GM23338 (cell line): ENCODE data around the gene RARRES2. TPM values are rescaled to one million over a fixed set of nuclear protein-coding genes. Genes with fewer than 3 reads are reported as not detected.

Experiments
- ATAC-seq: fragments of 200-7000 bp; cut with Tn5 transposase; 3 replicates; pipeline ENCODE4 v1.9.1; 2020
- DNase-seq: peaks from one replicate; pipeline ENCODE4 v3.0.0-alpha.2; 2015; ENCODE audit warnings: low spot score
- H2AFZ ChIP-seq: fragments of 200-600 bp; sonication (generic); 2 replicates; pipeline ENCODE4 v1.8.0; 2016; ENCODE audit warnings: antibody characterized with exemption, mild to moderate bottlenecking, moderate library complexity
- H3F3A ChIP-seq: fragments of 200-600 bp; sonication (generic); replicated peaks from 2 replicates; pipeline ENCODE4 v1.8.0; 2017; ENCODE audit warnings: antibody characterized with exemption, mixed run types, low read depth
- H3K27ac ChIP-seq: fragments of 200-600 bp; sonication (generic); 2 replicates; pipeline ENCODE4 v1.6.1; 2016; ENCODE audit warnings: low read depth
- H3K27me3 ChIP-seq: fragments of 200-600 bp; sonication (generic); 2 replicates; pipeline ENCODE4 v1.8.0; 2016; ENCODE audit warnings: mild to moderate bottlenecking, mixed run types, moderate library complexity; ENCODE audit not compliant: insufficient read depth
- H3K36me3 ChIP-seq: fragments of 200-600 bp; sonication (generic); 2 replicates; pipeline ENCODE4 v1.8.0; 2016; ENCODE audit warnings: mild to moderate bottlenecking; ENCODE audit not compliant: insufficient read depth
- H3K4me1 ChIP-seq: fragments of 200-600 bp; sonication (generic); 2 replicates; pipeline ENCODE4 v1.8.0; 2016; ENCODE audit warnings: mild to moderate bottlenecking, moderate library complexity; ENCODE audit not compliant: insufficient read depth
- H3K4me2 ChIP-seq: fragments of 200-600 bp; sonication (generic); 2 replicates; pipeline ENCODE4 v1.7.1; 2017; ENCODE audit warnings: mixed run types
- H3K4me3 ChIP-seq: fragments of 200-600 bp; sonication (generic); 2 replicates; pipeline ENCODE4 v1.6.1; 2016; ENCODE audit warnings: mixed run types
- H3K79me2 ChIP-seq: fragments of 200-600 bp; sonication (generic); replicated peaks from 2 replicates; pipeline ENCODE4 v1.8.0; 2017; ENCODE audit warnings: mild to moderate bottlenecking; ENCODE audit not compliant: insufficient read depth
- H3K9me2 ChIP-seq: fragments of 200-600 bp; sonication (generic); 2 replicates; pipeline ENCODE4 v1.8.0; 2017; ENCODE audit not compliant: insufficient read depth
- H4K20me1 ChIP-seq: fragments of 200-600 bp; sonication (generic); replicated peaks from 2 replicates; pipeline ENCODE4 v1.8.0; 2017; ENCODE audit warnings: mild to moderate bottlenecking; ENCODE audit not compliant: insufficient read depth
- H3K27ac Mint-ChIP-seq: 2 replicates; pipeline ENCODE4 v1.8.0; 2020; ENCODE audit warnings: inconsistent platforms, mild to moderate bottlenecking, moderate library complexity, mixed read lengths
- H3K27me3 Mint-ChIP-seq: 3 replicates; pipeline ENCODE4 v1.8.0; 2022; ENCODE audit warnings: low read depth, mild to moderate bottlenecking, moderate library complexity, mixed read lengths, inconsistent platforms; ENCODE audit not compliant: insufficient read depth, poor library complexity
- H3K36me3 Mint-ChIP-seq: 3 replicates; pipeline ENCODE4 v1.8.0; 2021; ENCODE audit warnings: low read depth, mild to moderate bottlenecking, inconsistent platforms, moderate library complexity, mixed read lengths
- H3K4me1 Mint-ChIP-seq: 3 replicates; pipeline ENCODE4 v1.8.0; 2020; ENCODE audit warnings: mild to moderate bottlenecking, inconsistent platforms, mixed read lengths
- H3K4me3 Mint-ChIP-seq: 3 replicates; pipeline ENCODE4 v1.8.0; 2021; ENCODE audit warnings: moderate library complexity, mild to moderate bottlenecking, inconsistent platforms, mixed read lengths
- H3K9me3 Mint-ChIP-seq: 3 replicates; pipeline ENCODE4 v1.8.0; 2020; ENCODE audit warnings: moderate library complexity, mild to moderate bottlenecking, inconsistent platforms, mixed read lengths
- CREB1 ChIP-seq: fragments of 250-450 bp; sonication (Bioruptor Pico); IDR thresholded peaks from 2 replicates; pipeline ENCODE4 v1.5.0; 2020; ENCODE audit warnings: low read depth, mild to moderate bottlenecking, moderate library complexity
- EZH2 ChIP-seq: fragments of 200-600 bp; sonication (generic); IDR thresholded peaks from one replicate; pipeline ENCODE4 v1.8.0; 2017; ENCODE audit warnings: antibody characterized with exemption, mild to moderate bottlenecking, low read depth; ENCODE audit not compliant: unreplicated experiment
- EZH2phosphoT487 ChIP-seq: fragments of 200-600 bp; sonication (generic); IDR thresholded peaks from one replicate; pipeline ENCODE4 v1.8.1; 2018; ENCODE audit warnings: antibody characterized with exemption; ENCODE audit not compliant: unreplicated experiment
- JUNB ChIP-seq: IDR thresholded peaks from one replicate; pipeline ENCODE4 v1.6.1; 2016; ENCODE audit warnings: antibody characterized with exemption; ENCODE audit not compliant: unreplicated experiment
- NANOG ChIP-seq: IDR thresholded peaks from 2 replicates; pipeline ENCODE4 v1.6.1; 2016; ENCODE audit warnings: antibody characterized with exemption, borderline replicate concordance
- POLR2AphosphoS5 ChIP-seq: IDR thresholded peaks from 2 replicates; pipeline ENCODE4 v1.6.1; 2016; ENCODE audit warnings: antibody characterized with exemption, low read depth
- STAT1 ChIP-seq: IDR thresholded peaks from one replicate; pipeline ENCODE4 v1.6.1; 2016; ENCODE audit warnings: antibody characterized with exemption; ENCODE audit not compliant: unreplicated experiment
- ZNF114 ChIP-seq: fragments of 250-450 bp; sonication (Bioruptor Pico); IDR thresholded peaks from 2 replicates; pipeline ENCODE4 v1.5.0; 2020; ENCODE audit warnings: mild to moderate bottlenecking, moderate library complexity
- ZNF331 ChIP-seq: fragments of 250-450 bp; sonication (Bioruptor Pico); IDR thresholded peaks from 2 replicates; pipeline ENCODE4 v1.5.0; 2020; ENCODE audit warnings: low read depth, mild to moderate bottlenecking, moderate library complexity
- polyA plus RNA-seq: library from polyadenylated mRNA; unstranded; fragments of >200 nt; fragmentation: Nextera tagmentation; extraction: Ambion mirVana; gene quantifications from 2 replicates; pipeline ENCODE4 v1.2.1, GENCODE V29; 2016
- total RNA-seq: library from RNA; depleted of rRNA; stranded (reverse); fragments of >200 nt; shearing (Covaris generic); gene quantifications from 2 replicates; pipeline ENCODE4 v1.2.3, GENCODE V29; 2014
- TF ChIP-seq, protein P1 (sequence below), 2 experiments: fragments of 200-600 bp in 1 of 2; sonication (generic) in 1 of 2; conservative IDR thresholded peaks; 2 replicates each; pipeline versions ENCODE4 v1.5.1 to v1.6.1; 2016 to 2017; ENCODE audit warnings: antibody characterized with exemption in 2 of 2, low read depth in 2 of 2, mild to moderate bottlenecking in 2 of 2, moderate library complexity in 1 of 2
- TF ChIP-seq, protein P2 (sequence below): IDR thresholded peaks from one replicate; pipeline ENCODE4 v1.6.1; 2018; ENCODE audit warnings: antibody characterized with exemption; ENCODE audit not compliant: unreplicated experiment
- TF ChIP-seq, protein P3 (sequence below): fragments of 250-450 bp; sonication (Bioruptor Pico); IDR thresholded peaks from 2 replicates; pipeline ENCODE4 v1.5.0; 2020; ENCODE audit warnings: mild to moderate bottlenecking, moderate library complexity
- TF ChIP-seq, protein P4 (sequence below): IDR thresholded peaks from 2 replicates; pipeline ENCODE4 v1.6.1; 2016; ENCODE audit warnings: antibody characterized with exemption

The RARRES2 gene
- total and polyA plus RNA-seq, 2 experiments from 2014 or later = 169 to 314 TPM

DNA sequence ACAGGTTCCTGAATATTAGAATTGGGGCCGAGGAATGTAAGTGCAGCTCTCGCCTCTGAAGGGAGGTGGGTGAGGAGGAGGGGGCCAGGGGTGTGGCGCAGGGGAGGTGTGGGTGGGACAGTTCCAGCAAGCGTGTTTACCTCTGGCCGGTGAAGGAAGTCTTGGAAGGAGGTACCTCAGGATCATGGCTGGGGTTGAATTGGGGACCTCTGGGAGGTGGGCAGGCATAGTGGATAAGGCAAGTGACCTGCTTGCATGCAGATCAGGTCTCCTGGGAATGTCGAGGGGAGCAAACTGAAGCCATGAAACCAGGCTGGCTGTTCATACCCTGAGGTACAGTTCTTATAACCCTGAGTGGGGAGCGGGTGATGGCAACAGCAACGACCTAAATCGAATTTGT, 39.7 kb upstream of the RARRES2 start:
- H3K4me1 ChIP-seq = peaks cover 76% of the 10 kb centered on the region
- peak overlapping the region; percentile 88 for H3K4me3 Mint-ChIP-seq
- H2AFZ ChIP-seq = no peak overlapping the region
- H3K27ac ChIP-seq = no peak overlapping the region
- no peak overlapping the region for H3K27ac Mint-ChIP-seq
- H3F3A ChIP-seq = peaks cover 48% of the 10 kb centered on the region
- H3K9me2 ChIP-seq = no peaks in the 10 kb centered on the region
- H3K79me2 ChIP-seq = peaks cover 58% of the 10 kb centered on the region
- H3K4me2 ChIP-seq = peak overlapping the region; percentile 98
- peak overlapping the region; percentile 98 for H3K4me3 ChIP-seq
- H3K36me3 Mint-ChIP-seq = peaks cover 13% of the 10 kb centered on the region; the same call in 2 of the 3 replicates
- H3K27me3 ChIP-seq = no peaks in the 10 kb centered on the region
- TF ChIP-seq EZH2phosphoT487 (no peak), ZNF331 (CRISPR knock-in tag) (no peak), JUNB (no peak), NANOG (no peak), CREB1 (no peak), EZH2 (no peak), POLR2AphosphoS5 (no peak), ZNF114 (no peak), STAT1 (no peak)
- TF ChIP-seq, protein P1, sequence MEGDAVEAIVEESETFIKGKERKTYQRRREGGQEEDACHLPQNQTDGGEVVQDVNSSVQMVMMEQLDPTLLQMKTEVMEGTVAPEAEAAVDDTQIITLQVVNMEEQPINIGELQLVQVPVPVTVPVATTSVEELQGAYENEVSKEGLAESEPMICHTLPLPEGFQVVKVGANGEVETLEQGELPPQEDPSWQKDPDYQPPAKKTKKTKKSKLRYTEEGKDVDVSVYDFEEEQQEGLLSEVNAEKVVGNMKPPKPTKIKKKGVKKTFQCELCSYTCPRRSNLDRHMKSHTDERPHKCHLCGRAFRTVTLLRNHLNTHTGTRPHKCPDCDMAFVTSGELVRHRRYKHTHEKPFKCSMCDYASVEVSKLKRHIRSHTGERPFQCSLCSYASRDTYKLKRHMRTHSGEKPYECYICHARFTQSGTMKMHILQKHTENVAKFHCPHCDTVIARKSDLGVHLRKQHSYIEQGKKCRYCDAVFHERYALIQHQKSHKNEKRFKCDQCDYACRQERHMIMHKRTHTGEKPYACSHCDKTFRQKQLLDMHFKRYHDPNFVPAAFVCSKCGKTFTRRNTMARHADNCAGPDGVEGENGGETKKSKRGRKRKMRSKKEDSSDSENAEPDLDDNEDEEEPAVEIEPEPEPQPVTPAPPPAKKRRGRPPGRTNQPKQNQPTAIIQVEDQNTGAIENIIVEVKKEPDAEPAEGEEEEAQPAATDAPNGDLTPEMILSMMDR (conservative IDR thresholded peaks at IDR 0.05; ENCODE audit: low read depth in 2 of 2) = no peak
- TF ChIP-seq, protein P2, sequence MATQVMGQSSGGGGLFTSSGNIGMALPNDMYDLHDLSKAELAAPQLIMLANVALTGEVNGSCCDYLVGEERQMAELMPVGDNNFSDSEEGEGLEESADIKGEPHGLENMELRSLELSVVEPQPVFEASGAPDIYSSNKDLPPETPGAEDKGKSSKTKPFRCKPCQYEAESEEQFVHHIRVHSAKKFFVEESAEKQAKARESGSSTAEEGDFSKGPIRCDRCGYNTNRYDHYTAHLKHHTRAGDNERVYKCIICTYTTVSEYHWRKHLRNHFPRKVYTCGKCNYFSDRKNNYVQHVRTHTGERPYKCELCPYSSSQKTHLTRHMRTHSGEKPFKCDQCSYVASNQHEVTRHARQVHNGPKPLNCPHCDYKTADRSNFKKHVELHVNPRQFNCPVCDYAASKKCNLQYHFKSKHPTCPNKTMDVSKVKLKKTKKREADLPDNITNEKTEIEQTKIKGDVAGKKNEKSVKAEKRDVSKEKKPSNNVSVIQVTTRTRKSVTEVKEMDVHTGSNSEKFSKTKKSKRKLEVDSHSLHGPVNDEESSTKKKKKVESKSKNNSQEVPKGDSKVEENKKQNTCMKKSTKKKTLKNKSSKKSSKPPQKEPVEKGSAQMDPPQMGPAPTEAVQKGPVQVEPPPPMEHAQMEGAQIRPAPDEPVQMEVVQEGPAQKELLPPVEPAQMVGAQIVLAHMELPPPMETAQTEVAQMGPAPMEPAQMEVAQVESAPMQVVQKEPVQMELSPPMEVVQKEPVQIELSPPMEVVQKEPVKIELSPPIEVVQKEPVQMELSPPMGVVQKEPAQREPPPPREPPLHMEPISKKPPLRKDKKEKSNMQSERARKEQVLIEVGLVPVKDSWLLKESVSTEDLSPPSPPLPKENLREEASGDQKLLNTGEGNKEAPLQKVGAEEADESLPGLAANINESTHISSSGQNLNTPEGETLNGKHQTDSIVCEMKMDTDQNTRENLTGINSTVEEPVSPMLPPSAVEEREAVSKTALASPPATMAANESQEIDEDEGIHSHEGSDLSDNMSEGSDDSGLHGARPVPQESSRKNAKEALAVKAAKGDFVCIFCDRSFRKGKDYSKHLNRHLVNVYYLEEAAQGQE = no peak
- TF ChIP-seq, protein P3, sequence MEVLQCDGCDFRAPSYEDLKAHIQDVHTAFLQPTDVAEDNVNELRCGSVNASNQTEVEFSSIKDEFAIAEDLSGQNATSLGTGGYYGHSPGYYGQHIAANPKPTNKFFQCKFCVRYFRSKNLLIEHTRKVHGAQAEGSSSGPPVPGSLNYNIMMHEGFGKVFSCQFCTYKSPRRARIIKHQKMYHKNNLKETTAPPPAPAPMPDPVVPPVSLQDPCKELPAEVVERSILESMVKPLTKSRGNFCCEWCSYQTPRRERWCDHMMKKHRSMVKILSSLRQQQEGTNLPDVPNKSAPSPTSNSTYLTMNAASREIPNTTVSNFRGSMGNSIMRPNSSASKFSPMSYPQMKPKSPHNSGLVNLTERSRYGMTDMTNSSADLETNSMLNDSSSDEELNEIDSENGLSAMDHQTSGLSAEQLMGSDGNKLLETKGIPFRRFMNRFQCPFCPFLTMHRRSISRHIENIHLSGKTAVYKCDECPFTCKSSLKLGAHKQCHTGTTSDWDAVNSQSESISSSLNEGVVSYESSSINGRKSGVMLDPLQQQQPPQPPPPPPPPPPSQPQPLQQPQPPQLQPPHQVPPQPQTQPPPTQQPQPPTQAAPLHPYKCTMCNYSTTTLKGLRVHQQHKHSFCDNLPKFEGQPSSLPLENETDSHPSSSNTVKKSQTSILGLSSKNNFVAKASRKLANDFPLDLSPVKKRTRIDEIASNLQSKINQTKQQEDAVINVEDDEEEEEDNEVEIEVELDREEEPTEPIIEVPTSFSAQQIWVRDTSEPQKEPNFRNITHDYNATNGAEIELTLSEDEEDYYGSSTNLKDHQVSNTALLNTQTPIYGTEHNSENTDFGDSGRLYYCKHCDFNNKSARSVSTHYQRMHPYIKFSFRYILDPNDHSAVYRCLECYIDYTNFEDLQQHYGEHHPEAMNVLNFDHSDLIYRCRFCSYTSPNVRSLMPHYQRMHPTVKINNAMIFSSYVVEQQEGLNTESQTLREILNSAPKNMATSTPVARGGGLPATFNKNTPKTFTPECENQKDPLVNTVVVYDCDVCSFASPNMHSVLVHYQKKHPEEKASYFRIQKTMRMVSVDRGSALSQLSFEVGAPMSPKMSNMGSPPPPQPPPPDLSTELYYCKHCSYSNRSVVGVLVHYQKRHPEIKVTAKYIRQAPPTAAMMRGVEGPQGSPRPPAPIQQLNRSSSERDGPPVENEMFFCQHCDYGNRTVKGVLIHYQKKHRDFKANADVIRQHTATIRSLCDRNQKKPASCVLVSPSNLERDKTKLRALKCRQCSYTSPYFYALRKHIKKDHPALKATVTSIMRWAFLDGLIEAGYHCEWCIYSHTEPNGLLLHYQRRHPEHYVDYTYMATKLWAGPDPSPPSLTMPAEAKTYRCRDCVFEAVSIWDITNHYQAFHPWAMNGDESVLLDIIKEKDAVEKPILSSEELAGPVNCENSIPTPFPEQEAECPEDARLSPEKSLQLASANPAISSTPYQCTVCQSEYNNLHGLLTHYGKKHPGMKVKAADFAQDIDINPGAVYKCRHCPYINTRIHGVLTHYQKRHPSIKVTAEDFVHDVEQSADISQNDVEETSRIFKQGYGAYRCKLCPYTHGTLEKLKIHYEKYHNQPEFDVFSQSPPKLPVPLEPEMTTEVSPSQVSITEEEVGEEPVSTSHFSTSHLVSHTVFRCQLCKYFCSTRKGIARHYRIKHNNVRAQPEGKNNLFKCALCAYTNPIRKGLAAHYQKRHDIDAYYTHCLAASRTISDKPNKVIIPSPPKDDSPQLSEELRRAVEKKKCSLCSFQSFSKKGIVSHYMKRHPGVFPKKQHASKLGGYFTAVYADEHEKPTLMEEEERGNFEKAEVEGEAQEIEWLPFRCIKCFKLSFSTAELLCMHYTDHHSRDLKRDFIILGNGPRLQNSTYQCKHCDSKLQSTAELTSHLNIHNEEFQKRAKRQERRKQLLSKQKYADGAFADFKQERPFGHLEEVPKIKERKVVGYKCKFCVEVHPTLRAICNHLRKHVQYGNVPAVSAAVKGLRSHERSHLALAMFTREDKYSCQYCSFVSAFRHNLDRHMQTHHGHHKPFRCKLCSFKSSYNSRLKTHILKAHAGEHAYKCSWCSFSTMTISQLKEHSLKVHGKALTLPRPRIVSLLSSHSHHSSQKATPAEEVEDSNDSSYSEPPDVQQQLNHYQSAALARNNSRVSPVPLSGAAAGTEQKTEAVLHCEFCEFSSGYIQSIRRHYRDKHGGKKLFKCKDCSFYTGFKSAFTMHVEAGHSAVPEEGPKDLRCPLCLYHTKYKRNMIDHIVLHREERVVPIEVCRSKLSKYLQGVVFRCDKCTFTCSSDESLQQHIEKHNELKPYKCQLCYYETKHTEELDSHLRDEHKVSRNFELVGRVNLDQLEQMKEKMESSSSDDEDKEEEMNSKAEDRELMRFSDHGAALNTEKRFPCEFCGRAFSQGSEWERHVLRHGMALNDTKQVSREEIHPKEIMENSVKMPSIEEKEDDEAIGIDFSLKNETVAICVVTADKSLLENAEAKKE (CRISPR knock-in tag) = no peak
- TF ChIP-seq, protein P4, sequence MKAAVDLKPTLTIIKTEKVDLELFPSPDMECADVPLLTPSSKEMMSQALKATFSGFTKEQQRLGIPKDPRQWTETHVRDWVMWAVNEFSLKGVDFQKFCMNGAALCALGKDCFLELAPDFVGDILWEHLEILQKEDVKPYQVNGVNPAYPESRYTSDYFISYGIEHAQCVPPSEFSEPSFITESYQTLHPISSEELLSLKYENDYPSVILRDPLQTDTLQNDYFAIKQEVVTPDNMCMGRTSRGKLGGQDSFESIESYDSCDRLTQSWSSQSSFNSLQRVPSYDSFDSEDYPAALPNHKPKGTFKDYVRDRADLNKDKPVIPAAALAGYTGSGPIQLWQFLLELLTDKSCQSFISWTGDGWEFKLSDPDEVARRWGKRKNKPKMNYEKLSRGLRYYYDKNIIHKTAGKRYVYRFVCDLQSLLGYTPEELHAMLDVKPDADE = no peak
- peaks cover 80% of the 10 kb centered on the region for H3K4me1 Mint-ChIP-seq
- no peaks in the 10 kb centered on the region; the same call in none of the 2 replicates for H4K20me1 ChIP-seq
- DNase-seq (no peak), ATAC-seq (no peak)
- H3K9me3 Mint-ChIP-seq = no peaks in the 10 kb centered on the region
- H3K36me3 ChIP-seq = no peaks in the 10 kb centered on the region
- peaks cover 27% of the 10 kb centered on the region for H3K27me3 Mint-ChIP-seq
